HepG2 (cell line): ENCODE measurements around the gene ZNF608. TPM values are rescaled to one million over a fixed set of nuclear protein-coding genes. Genes with fewer than 3 reads are reported as not detected.

Experiments
- BCL6 ChIP-seq: IDR thresholded peaks from 2 replicates; pipeline ENCODE4 v1.6.1; 2016; ENCODE audit warnings: missing genetic modification reagents, missing compliant biosample characterization
- CC2D1A ChIP-seq: sonication (generic); formaldehyde crosslinking; IDR thresholded peaks from 2 replicates; pipeline ENCODE4 v1.8.1; 2023; ENCODE audit warnings: mild to moderate bottlenecking, missing genetic modification reagents
- DNMT1 ChIP-seq: sonication (generic); formaldehyde crosslinking; IDR thresholded peaks from 2 replicates; pipeline ENCODE4 v1.5.1; 2020; ENCODE audit warnings: mild to moderate bottlenecking, missing genetic modification reagents
- EP300 ChIP-seq, 3 experiments: sonication (generic) in 1 of 3; formaldehyde crosslinking in 1 of 3; IDR thresholded peaks; 2 replicates each; pipeline versions ENCODE4 v1.5.1 to v1.6.1; 2011 to 2020; ENCODE audit warnings: low read depth in 2 of 3, low read length in 2 of 3, borderline replicate concordance in 1 of 3, improper control_type of control experiment in 1 of 3, mild to moderate bottlenecking in 1 of 3, missing genetic modification reagents in 1 of 3, moderate library complexity in 1 of 3
- HMG20A ChIP-seq: IDR thresholded peaks from 2 replicates; pipeline ENCODE4 v1.6.1; 2016; ENCODE audit warnings: borderline replicate concordance
- MIER3 ChIP-seq: IDR thresholded peaks from 2 replicates; pipeline ENCODE4 v1.6.1; 2016; ENCODE audit warnings: missing compliant biosample characterization, borderline replicate concordance
- NKX3-1 ChIP-seq: sonication (generic); formaldehyde crosslinking; IDR thresholded peaks from 2 replicates; pipeline ENCODE4 v1.5.0; 2020; ENCODE audit warnings: missing genetic modification reagents
- NR2F6 ChIP-seq, 2 experiments: IDR thresholded peaks; 2 replicates each; pipeline ENCODE4 v1.6.1; 2016; ENCODE audit warnings: antibody characterized with exemption in 1 of 2, mild to moderate bottlenecking in 1 of 2
- RELA ChIP-seq: sonication (generic); formaldehyde crosslinking; IDR thresholded peaks from 2 replicates; pipeline ENCODE4 v1.4.0; 2020; ENCODE audit warnings: missing genetic modification reagents
- SIN3B ChIP-seq: fragments of 150-350 bp; IDR thresholded peaks from 2 replicates; pipeline ENCODE4 v1.6.1; 2014; ENCODE audit warnings: low read length
- SIX1 ChIP-seq: sonication (generic); formaldehyde crosslinking; IDR thresholded peaks from 2 replicates; pipeline ENCODE4 v1.4.0; 2020; ENCODE audit warnings: missing genetic modification reagents, borderline replicate concordance
- SP1 ChIP-seq, 2 experiments: fragments of 450-650 bp in 1 of 2; sonication (generic) in 1 of 2; formaldehyde crosslinking in 1 of 2; IDR thresholded peaks; 2 replicates each; pipeline versions ENCODE4 v1.4.0 to v1.6.1; 2016 to 2020; ENCODE audit warnings: missing genetic modification reagents in 1 of 2
- SRF ChIP-seq: IDR thresholded peaks from 2 replicates; pipeline ENCODE4 v1.6.1; 2011; ENCODE audit warnings: mild to moderate bottlenecking, low read depth, low read length, moderate library complexity
- ZFP36L2 ChIP-seq: sonication (generic); formaldehyde crosslinking; IDR thresholded peaks from 2 replicates; pipeline ENCODE4 v1.4.0; 2020; ENCODE audit warnings: missing genetic modification reagents
- ZNF790 ChIP-seq: sonication (generic); formaldehyde crosslinking; IDR thresholded peaks from 2 replicates; pipeline ENCODE4 v1.8.0; 2022; ENCODE audit warnings: missing genetic modification reagents, mild to moderate bottlenecking, borderline replicate concordance
- ZNF878 ChIP-seq: sonication (generic); formaldehyde crosslinking; IDR thresholded peaks from 2 replicates; pipeline ENCODE4 v1.8.1; 2023; ENCODE audit warnings: mild to moderate bottlenecking, missing genetic modification reagents, moderate library complexity
- polyA plus RNA-seq, 8 experiments: library from polyadenylated mRNA; depleted of rRNA in 3 of 8; stranded (reverse) in 7 of 8; unstranded in 1 of 8; fragments of >200 nt; fragmentation: Illumina TruSeq in 4 of 8; extraction: Trizol in 4 of 8; gene quantifications; 2 replicates each; pipeline versions ENCODE4 v1.2.1 to v1.2.3, GENCODE V29; 2011 to 2016; ENCODE audit warnings: low read depth in 4 of 8, missing spikeins in 1 of 8, mixed read lengths in 1 of 8; ENCODE audit not compliant: insufficient read depth in 1 of 8
- total RNA-seq, 5 experiments: library from RNA; depleted of rRNA; stranded (reverse); fragments of >200 nt; fragmentation: Illumina TruSeq; extraction: Trizol; gene quantifications; 2 replicates each; pipeline ENCODE4 v1.2.3, GENCODE V29; 2016; ENCODE audit warnings: low read depth in 1 of 5
- TF ChIP-seq, protein P1 (sequence below): IDR thresholded peaks from 2 replicates; pipeline ENCODE4 v1.6.1; 2018; ENCODE audit warnings: missing genetic modification reagents
- TF ChIP-seq, protein P2 (sequence below): fragments of 450-650 bp; IDR thresholded peaks from 2 replicates; pipeline ENCODE4 v1.6.1; 2017
- TF ChIP-seq, protein P3 (sequence below): sonication (generic); formaldehyde crosslinking; IDR thresholded peaks from 2 replicates; pipeline ENCODE4 v1.4.0; 2020; ENCODE audit warnings: missing genetic modification reagents
- TF ChIP-seq, protein P4 (sequence below): IDR thresholded peaks from 2 replicates; pipeline ENCODE4 v1.4.0; 2020; ENCODE audit warnings: mild to moderate bottlenecking, missing genetic modification reagents
- TF ChIP-seq, protein P5 (sequence below): sonication (generic); formaldehyde crosslinking; IDR thresholded peaks from 2 replicates; pipeline ENCODE4 v1.4.0; 2020; ENCODE audit warnings: mild to moderate bottlenecking, low read depth, missing genetic modification reagents

The ZNF608 gene
- total and polyA plus RNA-seq, 2 of the 13 experiments (the other 11 are each of a cell fraction or from before 2014, with no cell fraction given), result 0.66 to 0.91 TPM

DNA sequence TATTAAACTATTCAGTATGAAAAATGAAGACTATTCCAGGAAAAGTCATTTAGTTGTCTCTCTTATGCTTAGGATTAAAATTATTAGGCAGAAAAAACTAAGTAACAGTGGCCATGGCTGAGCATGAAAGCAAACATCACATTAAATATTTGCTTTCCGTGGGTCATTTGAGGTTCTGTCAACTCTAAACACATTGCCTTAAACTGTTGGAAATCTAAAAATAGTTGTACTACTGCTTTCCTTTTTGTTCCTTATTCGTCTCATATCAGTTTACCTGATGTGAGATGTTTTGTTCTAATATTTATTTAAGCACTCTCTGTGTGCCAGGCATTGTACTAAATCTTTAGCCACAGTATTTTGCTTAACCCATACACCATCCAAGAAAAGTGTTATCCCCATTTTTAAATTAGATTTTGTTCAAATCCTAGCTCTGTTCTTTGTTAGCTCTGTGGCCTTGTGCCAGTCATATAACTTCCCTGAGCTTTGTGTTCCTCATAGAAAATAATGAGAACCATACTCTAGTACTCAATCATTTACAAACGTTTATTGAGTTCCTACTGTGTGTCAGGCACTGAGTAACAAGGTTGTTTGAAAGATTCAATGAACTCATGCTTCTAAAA is 18.7 kb upstream of the ZNF608 start (continued):
- TF ChIP-seq, protein P1, sequence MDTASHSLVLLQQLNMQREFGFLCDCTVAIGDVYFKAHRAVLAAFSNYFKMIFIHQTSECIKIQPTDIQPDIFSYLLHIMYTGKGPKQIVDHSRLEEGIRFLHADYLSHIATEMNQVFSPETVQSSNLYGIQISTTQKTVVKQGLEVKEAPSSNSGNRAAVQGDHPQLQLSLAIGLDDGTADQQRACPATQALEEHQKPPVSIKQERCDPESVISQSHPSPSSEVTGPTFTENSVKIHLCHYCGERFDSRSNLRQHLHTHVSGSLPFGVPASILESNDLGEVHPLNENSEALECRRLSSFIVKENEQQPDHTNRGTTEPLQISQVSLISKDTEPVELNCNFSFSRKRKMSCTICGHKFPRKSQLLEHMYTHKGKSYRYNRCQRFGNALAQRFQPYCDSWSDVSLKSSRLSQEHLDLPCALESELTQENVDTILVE (CRISPR knock-in tag), result no peak; the same call in 1 of the 2 replicates
- TF ChIP-seq ZNF790 (CRISPR knock-in tag) (no peak), NKX3-1 (CRISPR knock-in tag) (no peak), SP1 (IDR thresholded peaks at IDR 0.05) (no peak), SP1 (CRISPR knock-in tag; IDR thresholded peaks at IDR 0.05) (no peak), EP300 (IDR thresholded peaks at IDR 0.05; ENCODE audit: low read depth in 2 of 2, low read length in 2 of 2) (peak in 1 of 2 experiments; percentile 60; a peak in 2 of 4 replicates), EP300 (CRISPR knock-in tag; IDR thresholded peaks at IDR 0.05; ENCODE audit: borderline replicate concordance) (no peak), DNMT1 (no peak), ZFP36L2 (CRISPR knock-in tag) (no peak), SIX1 (CRISPR knock-in tag) (peak; percentile 43; the same call in 1 of the 2 replicates), NR2F6 (IDR thresholded peaks at IDR 0.05) (0 out of 2 replicates have a peak, but pooled peaks have one; percentile 24), NR2F6 (CRISPR knock-in tag; IDR thresholded peaks at IDR 0.05) (peak; percentile 24; the same call in 1 of the 2 replicates), SIN3B (no peak), HMG20A (CRISPR knock-in tag) (peak; percentile 92), ZNF878 (CRISPR knock-in tag) (no peak), MIER3 (CRISPR knock-in tag) (no peak), CC2D1A (CRISPR knock-in tag) (no peak), SRF (no peak), BCL6 (CRISPR knock-in tag) (peak; percentile 88), RELA (no peak)
- TF ChIP-seq, protein P2, sequence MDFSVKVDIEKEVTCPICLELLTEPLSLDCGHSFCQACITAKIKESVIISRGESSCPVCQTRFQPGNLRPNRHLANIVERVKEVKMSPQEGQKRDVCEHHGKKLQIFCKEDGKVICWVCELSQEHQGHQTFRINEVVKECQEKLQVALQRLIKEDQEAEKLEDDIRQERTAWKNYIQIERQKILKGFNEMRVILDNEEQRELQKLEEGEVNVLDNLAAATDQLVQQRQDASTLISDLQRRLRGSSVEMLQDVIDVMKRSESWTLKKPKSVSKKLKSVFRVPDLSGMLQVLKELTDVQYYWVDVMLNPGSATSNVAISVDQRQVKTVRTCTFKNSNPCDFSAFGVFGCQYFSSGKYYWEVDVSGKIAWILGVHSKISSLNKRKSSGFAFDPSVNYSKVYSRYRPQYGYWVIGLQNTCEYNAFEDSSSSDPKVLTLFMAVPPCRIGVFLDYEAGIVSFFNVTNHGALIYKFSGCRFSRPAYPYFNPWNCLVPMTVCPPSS, result no peak
- TF ChIP-seq, protein P3, sequence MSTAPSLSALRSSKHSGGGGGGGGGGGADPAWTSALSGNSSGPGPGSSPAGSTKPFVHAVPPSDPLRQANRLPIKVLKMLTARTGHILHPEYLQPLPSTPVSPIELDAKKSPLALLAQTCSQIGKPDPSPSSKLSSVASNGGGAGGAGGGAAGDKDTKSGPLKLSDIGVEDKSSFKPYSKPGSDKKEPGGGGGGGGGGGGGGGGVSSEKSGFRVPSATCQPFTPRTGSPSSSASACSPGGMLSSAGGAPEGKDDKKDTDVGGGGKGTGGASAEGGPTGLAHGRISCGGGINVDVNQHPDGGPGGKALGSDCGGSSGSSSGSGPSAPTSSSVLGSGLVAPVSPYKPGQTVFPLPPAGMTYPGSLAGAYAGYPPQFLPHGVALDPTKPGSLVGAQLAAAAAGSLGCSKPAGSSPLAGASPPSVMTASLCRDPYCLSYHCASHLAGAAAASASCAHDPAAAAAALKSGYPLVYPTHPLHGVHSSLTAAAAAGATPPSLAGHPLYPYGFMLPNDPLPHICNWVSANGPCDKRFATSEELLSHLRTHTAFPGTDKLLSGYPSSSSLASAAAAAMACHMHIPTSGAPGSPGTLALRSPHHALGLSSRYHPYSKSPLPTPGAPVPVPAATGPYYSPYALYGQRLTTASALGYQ (CRISPR knock-in tag), result peak; percentile 27; the same call in 1 of the 2 replicates
- TF ChIP-seq, protein P4, sequence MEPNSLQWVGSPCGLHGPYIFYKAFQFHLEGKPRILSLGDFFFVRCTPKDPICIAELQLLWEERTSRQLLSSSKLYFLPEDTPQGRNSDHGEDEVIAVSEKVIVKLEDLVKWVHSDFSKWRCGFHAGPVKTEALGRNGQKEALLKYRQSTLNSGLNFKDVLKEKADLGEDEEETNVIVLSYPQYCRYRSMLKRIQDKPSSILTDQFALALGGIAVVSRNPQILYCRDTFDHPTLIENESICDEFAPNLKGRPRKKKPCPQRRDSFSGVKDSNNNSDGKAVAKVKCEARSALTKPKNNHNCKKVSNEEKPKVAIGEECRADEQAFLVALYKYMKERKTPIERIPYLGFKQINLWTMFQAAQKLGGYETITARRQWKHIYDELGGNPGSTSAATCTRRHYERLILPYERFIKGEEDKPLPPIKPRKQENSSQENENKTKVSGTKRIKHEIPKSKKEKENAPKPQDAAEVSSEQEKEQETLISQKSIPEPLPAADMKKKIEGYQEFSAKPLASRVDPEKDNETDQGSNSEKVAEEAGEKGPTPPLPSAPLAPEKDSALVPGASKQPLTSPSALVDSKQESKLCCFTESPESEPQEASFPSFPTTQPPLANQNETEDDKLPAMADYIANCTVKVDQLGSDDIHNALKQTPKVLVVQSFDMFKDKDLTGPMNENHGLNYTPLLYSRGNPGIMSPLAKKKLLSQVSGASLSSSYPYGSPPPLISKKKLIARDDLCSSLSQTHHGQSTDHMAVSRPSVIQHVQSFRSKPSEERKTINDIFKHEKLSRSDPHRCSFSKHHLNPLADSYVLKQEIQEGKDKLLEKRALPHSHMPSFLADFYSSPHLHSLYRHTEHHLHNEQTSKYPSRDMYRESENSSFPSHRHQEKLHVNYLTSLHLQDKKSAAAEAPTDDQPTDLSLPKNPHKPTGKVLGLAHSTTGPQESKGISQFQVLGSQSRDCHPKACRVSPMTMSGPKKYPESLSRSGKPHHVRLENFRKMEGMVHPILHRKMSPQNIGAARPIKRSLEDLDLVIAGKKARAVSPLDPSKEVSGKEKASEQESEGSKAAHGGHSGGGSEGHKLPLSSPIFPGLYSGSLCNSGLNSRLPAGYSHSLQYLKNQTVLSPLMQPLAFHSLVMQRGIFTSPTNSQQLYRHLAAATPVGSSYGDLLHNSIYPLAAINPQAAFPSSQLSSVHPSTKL, result peak; percentile 93
- TF ChIP-seq, protein P5, sequence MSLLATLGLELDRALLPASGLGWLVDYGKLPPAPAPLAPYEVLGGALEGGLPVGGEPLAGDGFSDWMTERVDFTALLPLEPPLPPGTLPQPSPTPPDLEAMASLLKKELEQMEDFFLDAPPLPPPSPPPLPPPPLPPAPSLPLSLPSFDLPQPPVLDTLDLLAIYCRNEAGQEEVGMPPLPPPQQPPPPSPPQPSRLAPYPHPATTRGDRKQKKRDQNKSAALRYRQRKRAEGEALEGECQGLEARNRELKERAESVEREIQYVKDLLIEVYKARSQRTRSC (CRISPR knock-in tag), result no peak
